GM12872 (cell line): Measurements from ENCODE around the gene CIITA.

Experiments used
- CTCF ChIP-seq: IDR thresholded peaks from 3 replicates; pipeline ENCODE4 v1.5.1; 2011; ENCODE audit warnings: low read depth, mild to moderate bottlenecking, low read length, moderate library complexity; ENCODE audit not compliant: insufficient read depth

CIITA gene

GRCh38 chr16:10870137-10870776, 6.7 kb upstream of the CIITA start:
- TF ChIP-seq CTCF = no peak

- TF ChIP-seq CTCF = no peak
Measured at GRCh38 chr16:10870808-10871156, 6.2 kb upstream of the CIITA start.

GRCh38 chr16:10871157-10871991, 5.6 kb upstream of the CIITA start:
- no peak for TF ChIP-seq CTCF

GRCh38 chr16:10876315-10876714, 687 bp upstream of the CIITA start:
- no peak; the same call in 2 of the 3 replicates for TF ChIP-seq CTCF

GRCh38 chr16:10877472-10877946, 507 bp downstream of the CIITA start:
- peak; percentile 34; the same call in 1 of the 3 replicates for TF ChIP-seq CTCF

GRCh38 chr16:10878328-10878643, 1.3 kb downstream of the CIITA start:
- TF ChIP-seq CTCF = no peak

GRCh38 chr16:10878644-10879501, 1.9 kb downstream of the CIITA start:
- TF ChIP-seq CTCF = no peak
